ENCODE measurements around the gene SRRD. TPM values are rescaled to one million over a fixed set of nuclear protein-coding genes. Genes with fewer than 3 reads are reported as not detected.

Gene SRRD
- total and polyA plus RNA-seq, 7 donors = 4.4 to 17.4 (median 10.0) TPM

- Histone ChIP-seq H3K4me1 (no peaks in the 10 kb centered on the region), H3K27ac (no peak overlapping the region), H3K4me3 (no peak overlapping the region), H3K27me3 (no peaks in the 10 kb centered on the region), H3K9me3 (no peaks in the 10 kb centered on the region), H3K36me3 (peaks cover 0 to 13% (median 0%) of the 10 kb centered on the region in 4 donors)
- no peak for DNase-seq
- intact Hi-C loops (cut with DNase I) = no loop called here
- TF ChIP-seq POLR2AphosphoS5 (IDR thresholded peaks at IDR 0.05) = no peak
- no peak for TF ChIP-seq CTCF (IDR thresholded peaks at IDR 0.05)
- no peak for TF ChIP-seq EP300 (IDR thresholded peaks at IDR 0.05)
- no peak for TF ChIP-seq POLR2A (IDR thresholded peaks at IDR 0.05)
- WGBS, 2 donors = 97 to 98% methylated on average over 2 of the region's 2 CpGs
Observed at GRCh38 chr22:26540119-26540518, 56.4 kb downstream of the SRRD start.

GRCh38 chr22:26541167-26541819, 57.6 kb downstream of the SRRD start:
- H3K36me3 ChIP-seq = peaks cover 0 to 13% (median 0%) of the 10 kb centered on the region in 4 donors
- no peak overlapping the region for H3K4me3 ChIP-seq
- no peaks in the 10 kb centered on the region for H3K27me3 ChIP-seq
- DNase-seq = no peak
- no peaks in the 10 kb centered on the region for H3K9me3 ChIP-seq
- no peaks in the 10 kb centered on the region for H3K4me1 ChIP-seq
- no peak overlapping the region for H3K27ac ChIP-seq
- intact Hi-C loops (cut with DNase I) = no loop called here
- TF ChIP-seq CTCF (IDR thresholded peaks at IDR 0.05) (no peak), POLR2AphosphoS5 (IDR thresholded peaks at IDR 0.05) (no peak), EP300 (IDR thresholded peaks at IDR 0.05) (no peak), POLR2A (IDR thresholded peaks at IDR 0.05) (no peak)
- 94 to 97% methylated on average over 47 of the region's 47 CpGs for WGBS, 2 donors

- intact Hi-C loops (cut with DNase I) = no loop called here
- Histone ChIP-seq H3K27ac (no peak overlapping the region), H3K4me3 (no peak overlapping the region), H3K4me1 (no peaks in the 10 kb centered on the region), H3K27me3 (no peaks in the 10 kb centered on the region), H3K9me3 (no peaks in the 10 kb centered on the region), H3K36me3 (peaks cover 0 to 13% (median 0%) of the 10 kb centered on the region in 4 donors)
- TF ChIP-seq POLR2A (IDR thresholded peaks at IDR 0.05) (no peak), EP300 (IDR thresholded peaks at IDR 0.05) (no peak), CTCF (IDR thresholded peaks at IDR 0.05) (no peak), POLR2AphosphoS5 (IDR thresholded peaks at IDR 0.05) (no peak)
- 60 to 74% methylated on average over 3 of the region's 3 CpGs for WGBS, 2 donors
- no peak for DNase-seq
Observed at GRCh38 chr22:26542831-26543230, 59.2 kb downstream of the SRRD start.

Other genes starting within 250 kb of the SRRD start
- 1 to 10 TPM in 3 of 4 donors, under 1 TPM in 1; 0.83 to 1.6 (median 1.3) TPM for gene ASPHD2, start 54.6 kb upstream of the SRRD start, total RNA-seq
- gene ASPHD2, start 54.6 kb upstream of the SRRD start, polyA plus RNA-seq = 1 to 10 TPM; 1.2 to 3.4 (median 1.8) TPM
- gene HPS4, start 94 bp upstream of the SRRD start, total RNA-seq = 10 to 100 TPM; 16.0 to 48.7 (median 20.5) TPM
- 10 to 100 TPM in 1 of 3 donors, 1 to 10 TPM in 2; 4.8 to 19.0 (median 9.0) TPM for gene HPS4, start 94 bp upstream of the SRRD start, polyA plus RNA-seq
- gene TFIP11, start 28.6 kb downstream of the SRRD start, total RNA-seq = 10 to 100 TPM; 14.0 to 19.1 (median 15.8) TPM
- gene TFIP11, start 28.6 kb downstream of the SRRD start, polyA plus RNA-seq = 10 to 100 TPM in 2 of 3 donors, 1 to 10 TPM in 1; 8.4 to 18.2 (median 10.2) TPM
- 10 to 100 TPM; 15.9 to 24.3 (median 17.2) TPM for gene TPST2, start 106.3 kb downstream of the SRRD start, total RNA-seq
- 10 to 100 TPM in 1 of 3 donors, 1 to 10 TPM in 2; 5.1 to 13.8 (median 5.4) TPM for gene TPST2, start 106.3 kb downstream of the SRRD start, polyA plus RNA-seq
- 1 to 10 TPM in 1 of 4 donors, under 1 TPM in 1, not detected in 2; 0.82 to 1.8 TPM for gene CRYBB1, start 134.2 kb downstream of the SRRD start, total RNA-seq
- gene CRYBB1, start 134.2 kb downstream of the SRRD start, polyA plus RNA-seq = 1 to 10 TPM in 1 of 3 donors, under 1 TPM in 1, not detected in 1; 0.47 to 3.0 TPM
- not detected for gene CRYBA4, start 138.1 kb downstream of the SRRD start, total RNA-seq
- gene CRYBA4, start 138.1 kb downstream of the SRRD start, polyA plus RNA-seq = not detected
- gene MIAT, start 173.7 kb downstream of the SRRD start, total RNA-seq = 1 to 10 TPM in 3 of 4 donors, under 1 TPM in 1; 0.82 to 1.7 (median 1.3) TPM
- 1 to 10 TPM in 1 of 3 donors, under 1 TPM in 1, not detected in 1; under 0.01 to 3.4 TPM for gene MIAT, start 173.7 kb downstream of the SRRD start, polyA plus RNA-seq

Data from sigmoid colon (tissue), 7 donors.